ENCODE results near the gene EML4. TPM values are rescaled to one million over a fixed set of nuclear protein-coding genes. Genes with fewer than 3 reads are reported as not detected.

EML4 gene
- total and polyA plus RNA-seq, 9 of the 15 experiments (the other 6 are each of a cell fraction or from before 2014, with no cell fraction given) = 14.7 to 48.3 (median 36.5) TPM

- in situ Hi-C loops (cut with MboI) = loop anchor here (5.0 kb wide), 1 partner anchor 140 kb away; no protein-coding TSS in a partner anchor
- Histone ChIP-seq H2AFZ (ENCODE audit: low read depth, low read length) (no peak overlapping the region), H4K20me1 (replicated peaks; ENCODE audit: control insufficient read depth, insufficient read depth, low read length) (no peaks in the 10 kb centered on the region)
Observed at GRCh38 chr2:42236911-42237310, 67.8 kb downstream of the EML4 start.

More at GRCh38 chr2:42236911-42237310, 67.8 kb downstream of the EML4 start:
- Histone ChIP-seq H3K4me1 (replicated peaks in 1 of 2; ENCODE audit: control insufficient read depth in 2 of 2, insufficient read depth in 2 of 2, low read length in 2 of 2) (peaks cover 0 to 8% of the 10 kb centered on the region in 2 experiments; a peak in 2 of 5 replicates), H3K4me2 (ENCODE audit: insufficient read depth, low read length) (no peak overlapping the region), H3K4me3 (no peak overlapping the region), H3K9me1 (ENCODE audit: control insufficient read depth, insufficient read depth, low read length) (no peaks in the 10 kb centered on the region), H3K9ac (ENCODE audit: insufficient read depth in 1 of 2, low read depth in 2 of 2, low read length in 2 of 2) (no peak overlapping the region), H3K79me2 (ENCODE audit: control insufficient read depth, insufficient read depth, low read length) (no peaks in the 10 kb centered on the region; the same call in 2 of the 3 replicates), H3K27me3 (ENCODE audit: control insufficient read depth in 2 of 2, insufficient read depth in 2 of 2, low read length in 2 of 2) (no peaks in the 10 kb centered on the region), H3K36me3 (ENCODE audit: control insufficient read depth, insufficient read depth, low read length) (0 out of 3 replicates have a peak, but pooled peaks cover 3% of the 10 kb centered on the region), H3K27ac (ENCODE audit: extremely low read depth, low read depth, low read length) (no peak overlapping the region), H3K9me3 (replicated peaks; ENCODE audit: control insufficient read depth, insufficient read depth, low read depth, low read length) (no peaks in the 10 kb centered on the region)
- DNase-seq (ENCODE audit: extremely low read depth in 1 of 4, low spot score in 3 of 4) (no peak), FAIRE-seq (no peak), ATAC-seq (no peak)
- TF ChIP-seq STAT5A (IDR thresholded peaks at IDR 0.05; ENCODE audit: borderline replicate concordance, low read length) = no peak
- TF ChIP-seq RFX5 (IDR thresholded peaks at IDR 0.05; ENCODE audit: low read depth, low read length) = no peak
- no peak for TF ChIP-seq RAD51 (IDR thresholded peaks at IDR 0.05; ENCODE audit: borderline replicate concordance, low read depth)
- TF ChIP-seq, protein P1, sequence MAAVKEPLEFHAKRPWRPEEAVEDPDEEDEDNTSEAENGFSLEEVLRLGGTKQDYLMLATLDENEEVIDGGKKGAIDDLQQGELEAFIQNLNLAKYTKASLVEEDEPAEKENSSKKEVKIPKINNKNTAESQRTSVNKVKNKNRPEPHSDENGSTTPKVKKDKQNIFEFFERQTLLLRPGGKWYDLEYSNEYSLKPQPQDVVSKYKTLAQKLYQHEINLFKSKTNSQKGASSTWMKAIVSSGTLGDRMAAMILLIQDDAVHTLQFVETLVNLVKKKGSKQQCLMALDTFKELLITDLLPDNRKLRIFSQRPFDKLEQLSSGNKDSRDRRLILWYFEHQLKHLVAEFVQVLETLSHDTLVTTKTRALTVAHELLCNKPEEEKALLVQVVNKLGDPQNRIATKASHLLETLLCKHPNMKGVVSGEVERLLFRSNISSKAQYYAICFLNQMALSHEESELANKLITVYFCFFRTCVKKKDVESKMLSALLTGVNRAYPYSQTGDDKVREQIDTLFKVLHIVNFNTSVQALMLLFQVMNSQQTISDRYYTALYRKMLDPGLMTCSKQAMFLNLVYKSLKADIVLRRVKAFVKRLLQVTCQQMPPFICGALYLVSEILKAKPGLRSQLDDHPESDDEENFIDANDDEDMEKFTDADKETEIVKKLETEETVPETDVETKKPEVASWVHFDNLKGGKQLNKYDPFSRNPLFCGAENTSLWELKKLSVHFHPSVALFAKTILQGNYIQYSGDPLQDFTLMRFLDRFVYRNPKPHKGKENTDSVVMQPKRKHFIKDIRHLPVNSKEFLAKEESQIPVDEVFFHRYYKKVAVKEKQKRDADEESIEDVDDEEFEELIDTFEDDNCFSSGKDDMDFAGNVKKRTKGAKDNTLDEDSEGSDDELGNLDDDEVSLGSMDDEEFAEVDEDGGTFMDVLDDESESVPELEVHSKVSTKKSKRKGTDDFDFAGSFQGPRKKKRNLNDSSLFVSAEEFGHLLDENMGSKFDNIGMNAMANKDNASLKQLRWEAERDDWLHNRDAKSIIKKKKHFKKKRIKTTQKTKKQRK (IDR thresholded peaks at IDR 0.05; ENCODE audit: borderline replicate concordance, low read depth, low read length) = no peak
- no peak for TF ChIP-seq IRF2 (CRISPR knock-in tag; IDR thresholded peaks at IDR 0.05)
- no peak for TF ChIP-seq DMBX1 (CRISPR knock-in tag; IDR thresholded peaks at IDR 0.05; ENCODE audit: borderline replicate concordance)
- no peak for TF ChIP-seq BDP1 (IDR thresholded peaks at IDR 0.05; ENCODE audit: insufficient read depth, insufficient read length)
- CTCF ChIA-PET (ENCODE audit: low intra/inter-chr PET ratio) = no interaction called here
- 88% methylated on average over 2 of the region's 2 CpGs for WGBS (ENCODE audit: insufficient coverage, low coverage, missing lambda C conversion rate)
- intact Hi-C loops (cut with micrococcal nuclease) = loop anchor here (5.0 kb wide), 1 partner anchor 385 kb away; no protein-coding TSS in a partner anchor
- POLR2A ChIA-PET = no interaction called here
- no TSS peak for BruUV-seq (replicated peaks)
